ENCODE data around the gene ITPKB. TPM values are rescaled to one million over a fixed set of nuclear protein-coding genes. Genes with fewer than 3 reads are reported as not detected.

Gene ITPKB
- total RNA-seq, 2 donors from 2014 or later: 22.4 to 28.3 TPM

- H3K4me3 Mint-ChIP-seq: no peak overlapping the region
- H3K9me3 Mint-ChIP-seq: no peaks in the 10 kb centered on the region
- 88 to 94% methylated on average over 2 to 4 of the region's 4 CpGs for WGBS, 2 experiments (ENCODE audit: insufficient coverage in 1 of 2, insufficient read length in 1 of 2)
- Histone ChIP-seq H3K36me3 (ENCODE audit: control insufficient read depth, insufficient read depth, low read length) (peaks cover 12% of the 10 kb centered on the region), H3K9ac (ENCODE audit: extremely low read depth, low read length, poor library complexity, severe bottlenecking) (no peak overlapping the region), H3K4me3 (ENCODE audit: low read length) (no peak overlapping the region), H3K9me3 (ENCODE audit: control insufficient read depth, low read length) (no peaks in the 10 kb centered on the region), H3K27me3 (ENCODE audit: control insufficient read depth, insufficient read depth, low read length, poor library complexity, severe bottlenecking) (no peaks in the 10 kb centered on the region), H3K27ac (ENCODE audit: low read depth, low read length) (no peak overlapping the region), H3K4me1 (ENCODE audit: control insufficient read depth, insufficient read depth, low read length) (peaks cover 7% of the 10 kb centered on the region)
- no peaks in the 10 kb centered on the region for H3K27me3 Mint-ChIP-seq (ENCODE audit: insufficient read depth)
- H3K36me3 Mint-ChIP-seq (ENCODE audit: low read depth): peaks cover 11% of the 10 kb centered on the region
- TF ChIP-seq, protein P1, sequence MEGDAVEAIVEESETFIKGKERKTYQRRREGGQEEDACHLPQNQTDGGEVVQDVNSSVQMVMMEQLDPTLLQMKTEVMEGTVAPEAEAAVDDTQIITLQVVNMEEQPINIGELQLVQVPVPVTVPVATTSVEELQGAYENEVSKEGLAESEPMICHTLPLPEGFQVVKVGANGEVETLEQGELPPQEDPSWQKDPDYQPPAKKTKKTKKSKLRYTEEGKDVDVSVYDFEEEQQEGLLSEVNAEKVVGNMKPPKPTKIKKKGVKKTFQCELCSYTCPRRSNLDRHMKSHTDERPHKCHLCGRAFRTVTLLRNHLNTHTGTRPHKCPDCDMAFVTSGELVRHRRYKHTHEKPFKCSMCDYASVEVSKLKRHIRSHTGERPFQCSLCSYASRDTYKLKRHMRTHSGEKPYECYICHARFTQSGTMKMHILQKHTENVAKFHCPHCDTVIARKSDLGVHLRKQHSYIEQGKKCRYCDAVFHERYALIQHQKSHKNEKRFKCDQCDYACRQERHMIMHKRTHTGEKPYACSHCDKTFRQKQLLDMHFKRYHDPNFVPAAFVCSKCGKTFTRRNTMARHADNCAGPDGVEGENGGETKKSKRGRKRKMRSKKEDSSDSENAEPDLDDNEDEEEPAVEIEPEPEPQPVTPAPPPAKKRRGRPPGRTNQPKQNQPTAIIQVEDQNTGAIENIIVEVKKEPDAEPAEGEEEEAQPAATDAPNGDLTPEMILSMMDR (conservative IDR thresholded peaks at IDR 0.05): no peak
- H3K4me1 Mint-ChIP-seq: peaks cover 18% of the 10 kb centered on the region
- H3K27ac Mint-ChIP-seq: no peak overlapping the region
- DNase-seq: no peak
These were observed 66.7 kb downstream of the ITPKB start for GRCh38 chr1:226672339-226672762.

- no peaks in the 10 kb centered on the region for H3K27me3 Mint-ChIP-seq (ENCODE audit: insufficient read depth)
- 89% methylated on average over 3 to 5 of the region's 5 CpGs for WGBS, 2 experiments (ENCODE audit: insufficient coverage in 1 of 2, insufficient read length in 1 of 2)
- no peak overlapping the region for H3K4me3 ChIP-seq (ENCODE audit: low read length)
These were observed 67.8 kb downstream of the ITPKB start for GRCh38 chr1:226671277-226671676.

DNA sequence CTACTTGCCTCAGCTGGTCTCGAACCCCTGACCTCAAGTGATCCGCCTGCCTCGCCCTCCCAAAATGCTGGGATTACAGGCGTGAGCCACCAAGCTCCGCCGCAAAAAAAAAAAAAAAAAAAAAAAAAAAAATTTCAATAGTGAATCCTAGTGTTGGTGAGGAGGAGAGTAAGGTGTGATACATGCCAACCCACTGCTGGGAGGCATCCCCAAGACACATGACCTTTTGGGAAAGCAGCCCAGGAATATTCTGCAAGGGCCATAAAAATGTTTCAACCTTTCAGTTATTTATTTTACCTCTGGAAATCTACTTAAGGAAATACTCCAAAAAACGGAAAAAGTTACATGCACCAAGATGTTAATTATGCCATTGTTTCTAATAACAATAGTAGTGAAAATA, 69.0 kb downstream of the ITPKB start:
- Histone ChIP-seq H3K9me3 (ENCODE audit: control insufficient read depth, low read length) (no peaks in the 10 kb centered on the region), H3K27ac (ENCODE audit: low read depth, low read length) (no peak overlapping the region), H3K27me3 (ENCODE audit: control insufficient read depth, insufficient read depth, low read length, poor library complexity, severe bottlenecking) (no peaks in the 10 kb centered on the region), H3K4me1 (ENCODE audit: control insufficient read depth, insufficient read depth, low read length) (peaks cover 10% of the 10 kb centered on the region), H3K36me3 (ENCODE audit: control insufficient read depth, insufficient read depth, low read length) (peaks cover 12% of the 10 kb centered on the region), H3K4me3 (ENCODE audit: low read length) (no peak overlapping the region), H3K9ac (ENCODE audit: extremely low read depth, low read length, poor library complexity, severe bottlenecking) (no peak overlapping the region)
- H3K4me3 Mint-ChIP-seq: no peak overlapping the region
- no peaks in the 10 kb centered on the region for H3K27me3 Mint-ChIP-seq (ENCODE audit: insufficient read depth)
- H3K4me1 Mint-ChIP-seq: peaks cover 20% of the 10 kb centered on the region
- no peak for DNase-seq
- H3K27ac Mint-ChIP-seq: no peak overlapping the region
- TF ChIP-seq, protein P1 (conservative IDR thresholded peaks at IDR 0.05): no peak
- H3K9me3 Mint-ChIP-seq: no peaks in the 10 kb centered on the region
- WGBS, 2 experiments (ENCODE audit: insufficient coverage in 1 of 2, insufficient read length in 1 of 2): 92% methylated on average over 7 of the region's 7 CpGs; no CpG with 5 or more reads in 1 of the 2 experiments
- H3K36me3 Mint-ChIP-seq (ENCODE audit: low read depth): peaks cover 11% of the 10 kb centered on the region

More at GRCh38 chr1:226671277-226671676, 67.8 kb downstream of the ITPKB start:
- TF ChIP-seq, protein P1 (conservative IDR thresholded peaks at IDR 0.05): no peak
- Mint-ChIP-seq H3K4me1 (peaks cover 16% of the 10 kb centered on the region), H3K9me3 (no peaks in the 10 kb centered on the region), H3K4me3 (no peak overlapping the region), H3K27ac (no peak overlapping the region), H3K36me3 (ENCODE audit: low read depth) (peaks cover 11% of the 10 kb centered on the region)
- DNase-seq: no peak
- no peaks in the 10 kb centered on the region for H3K27me3 ChIP-seq (ENCODE audit: control insufficient read depth, insufficient read depth, low read length, poor library complexity, severe bottlenecking)
- peaks cover 12% of the 10 kb centered on the region for H3K36me3 ChIP-seq (ENCODE audit: control insufficient read depth, insufficient read depth, low read length)
- H3K9me3 ChIP-seq (ENCODE audit: control insufficient read depth, low read length): no peaks in the 10 kb centered on the region
- peak overlapping the region; percentile 30 for H3K27ac ChIP-seq (ENCODE audit: low read depth, low read length)
- H3K4me1 ChIP-seq (ENCODE audit: control insufficient read depth, insufficient read depth, low read length): peaks cover 7% of the 10 kb centered on the region
- no peak overlapping the region for H3K9ac ChIP-seq (ENCODE audit: extremely low read depth, low read length, poor library complexity, severe bottlenecking)
